A673 (cell line): ENCODE measurements around the gene CREB3L1. TPM values are rescaled to one million over a fixed set of nuclear protein-coding genes. Genes with fewer than 3 reads are reported as not detected.

Experiments
- BruUV-seq: library from RNA; stranded (reverse); fragments of 400-500 nt; replicated peaks from 2 replicates; lab custom pipeline; 2021; lab: Mats Ljungman, UMichigan
- CTCF ChIA-PET: fragments of 300-600 bp; sonication (Branson Sonifier 250); formaldehyde crosslinking; loops from one replicate; lab custom pipeline; 2022; ENCODE audit warnings: antibody characterized with exemption; lab: Charles Lee
- POLR2A ChIA-PET: fragments of 300-600 bp; sonication (Branson Sonifier 250); formaldehyde crosslinking; loops from one replicate; lab custom pipeline; 2022; ENCODE audit warnings: antibody characterized with exemption; ENCODE audit not compliant: low non-redundant PET; lab: Charles Lee
- DNase-seq: peaks from one replicate; pipeline ENCODE4 v3.0.0-alpha.2; 2015; ENCODE audit warnings: low spot score
- H3K27ac ChIP-seq: fragments of 200-600 bp; sonication (generic); 2 replicates; pipeline ENCODE4 v1.5.1; 2016; ENCODE audit warnings: mixed run types, low read depth, mild to moderate bottlenecking, mixed read lengths, antibody characterized with exemption, low read length; ENCODE audit not compliant: poor library complexity, severe bottlenecking
- H3K27me3 ChIP-seq: fragments of 200-600 bp; sonication (generic); replicated peaks from 2 replicates; pipeline ENCODE4 v1.6.1; 2017; ENCODE audit warnings: mixed run types, low read depth, mild to moderate bottlenecking, mixed read lengths, antibody characterized with exemption, low read length; ENCODE audit not compliant: insufficient read depth, poor library complexity
- H3K36me3 ChIP-seq: fragments of 200-600 bp; sonication (generic); 2 replicates; pipeline ENCODE4 v1.6.1; 2016; ENCODE audit warnings: mixed run types, mild to moderate bottlenecking, mixed read lengths, antibody characterized with exemption, low read length; ENCODE audit not compliant: insufficient read depth, poor library complexity, severe bottlenecking
- H3K4me1 ChIP-seq: fragments of 200-600 bp; sonication (generic); 2 replicates; pipeline ENCODE4 v1.6.1; 2017; ENCODE audit warnings: mixed run types, mild to moderate bottlenecking, mixed read lengths, antibody characterized with exemption, low read length; ENCODE audit not compliant: insufficient read depth, poor library complexity, severe bottlenecking
- H3K4me3 ChIP-seq: fragments of 200-600 bp; sonication (generic); 2 replicates; pipeline ENCODE4 v1.5.1; 2016; ENCODE audit warnings: low read depth, mixed run types, mild to moderate bottlenecking, mixed read lengths, low read length; ENCODE audit not compliant: poor library complexity, severe bottlenecking
- H3K9me3 ChIP-seq: fragments of 200-600 bp; sonication (generic); 2 replicates; pipeline ENCODE4 v1.6.1; 2016; ENCODE audit warnings: mixed run types, low read depth, mild to moderate bottlenecking, mixed read lengths, antibody characterized with exemption, low read length; ENCODE audit not compliant: poor library complexity, severe bottlenecking
- EZH2 ChIP-seq: fragments of 200-600 bp; sonication (generic); IDR thresholded peaks from 2 replicates; pipeline ENCODE4 v1.6.1; 2017; ENCODE audit warnings: borderline replicate concordance, low read depth, mild to moderate bottlenecking, mixed read lengths, antibody characterized with exemption, low read length; ENCODE audit not compliant: poor library complexity, severe bottlenecking
- intact Hi-C: fragments of 100-400 bp; cut with micrococcal nuclease; formaldehyde crosslinking; loops from one replicate; pipeline ENCODE4 v1.10.0; 2022; ENCODE audit not compliant: unreplicated experiment
- total RNA-seq: library from RNA; stranded (reverse); gene quantifications from 2 replicates; pipeline ENCODE4 v1.2.3, GENCODE V29; 2021
- TF ChIP-seq, protein P1 (sequence below): fragments of 300-800, 200-600 bp; sonication (generic); conservative IDR thresholded peaks from 2 replicates; pipeline ENCODE4 v1.5.1; 2017; ENCODE audit warnings: low read depth, mild to moderate bottlenecking, antibody characterized with exemption, low read length, moderate library complexity, mixed read lengths

Gene CREB3L1
- total RNA-seq, 1 experiment from 2014 or later, result 3.5 TPM

DNA sequence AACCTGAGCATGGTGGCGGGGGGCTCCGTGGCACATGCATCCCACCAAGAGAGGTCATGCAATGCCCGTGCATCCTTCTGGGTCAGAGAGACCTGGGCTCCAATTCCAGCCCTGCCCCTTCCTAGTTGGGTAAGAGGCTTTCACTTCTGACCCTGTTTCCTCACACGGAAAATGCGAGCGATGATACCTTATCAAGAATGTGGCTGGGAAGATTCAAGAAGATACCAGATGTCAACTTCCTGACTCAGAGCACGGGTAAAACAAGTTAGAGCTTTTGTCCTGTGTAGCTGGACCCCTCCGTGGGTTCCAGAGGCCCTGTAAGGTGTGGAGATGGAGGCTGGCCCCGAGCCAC is 61.1 kb downstream of the CREB3L1 start:
- intact Hi-C loops, result no loop called here
- H3K36me3 ChIP-seq, result no peaks in the 10 kb centered on the region
- DNase-seq, result no peak
- TF ChIP-seq, protein P1, sequence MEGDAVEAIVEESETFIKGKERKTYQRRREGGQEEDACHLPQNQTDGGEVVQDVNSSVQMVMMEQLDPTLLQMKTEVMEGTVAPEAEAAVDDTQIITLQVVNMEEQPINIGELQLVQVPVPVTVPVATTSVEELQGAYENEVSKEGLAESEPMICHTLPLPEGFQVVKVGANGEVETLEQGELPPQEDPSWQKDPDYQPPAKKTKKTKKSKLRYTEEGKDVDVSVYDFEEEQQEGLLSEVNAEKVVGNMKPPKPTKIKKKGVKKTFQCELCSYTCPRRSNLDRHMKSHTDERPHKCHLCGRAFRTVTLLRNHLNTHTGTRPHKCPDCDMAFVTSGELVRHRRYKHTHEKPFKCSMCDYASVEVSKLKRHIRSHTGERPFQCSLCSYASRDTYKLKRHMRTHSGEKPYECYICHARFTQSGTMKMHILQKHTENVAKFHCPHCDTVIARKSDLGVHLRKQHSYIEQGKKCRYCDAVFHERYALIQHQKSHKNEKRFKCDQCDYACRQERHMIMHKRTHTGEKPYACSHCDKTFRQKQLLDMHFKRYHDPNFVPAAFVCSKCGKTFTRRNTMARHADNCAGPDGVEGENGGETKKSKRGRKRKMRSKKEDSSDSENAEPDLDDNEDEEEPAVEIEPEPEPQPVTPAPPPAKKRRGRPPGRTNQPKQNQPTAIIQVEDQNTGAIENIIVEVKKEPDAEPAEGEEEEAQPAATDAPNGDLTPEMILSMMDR, result no peak
- TF ChIP-seq EZH2, result no peak
- peak overlapping the region; percentile 5 for H3K27ac ChIP-seq
- H3K4me3 ChIP-seq, result no peak overlapping the region
- peaks cover 45% of the 10 kb centered on the region for H3K4me1 ChIP-seq
- H3K27me3 ChIP-seq, result peaks cover 2% of the 10 kb centered on the region
- H3K9me3 ChIP-seq, result no peaks in the 10 kb centered on the region
- ChIA-PET CTCF (interaction anchor here (0.8 to 1.0 kb wide), 3 partner anchors 9 to 14 kb away, joined by 3 to 10 read pairs (median 4); partner anchors contain the start of gene DGKZ), POLR2A (no interaction called here)
- BruUV-seq, result no TSS peak

DNA sequence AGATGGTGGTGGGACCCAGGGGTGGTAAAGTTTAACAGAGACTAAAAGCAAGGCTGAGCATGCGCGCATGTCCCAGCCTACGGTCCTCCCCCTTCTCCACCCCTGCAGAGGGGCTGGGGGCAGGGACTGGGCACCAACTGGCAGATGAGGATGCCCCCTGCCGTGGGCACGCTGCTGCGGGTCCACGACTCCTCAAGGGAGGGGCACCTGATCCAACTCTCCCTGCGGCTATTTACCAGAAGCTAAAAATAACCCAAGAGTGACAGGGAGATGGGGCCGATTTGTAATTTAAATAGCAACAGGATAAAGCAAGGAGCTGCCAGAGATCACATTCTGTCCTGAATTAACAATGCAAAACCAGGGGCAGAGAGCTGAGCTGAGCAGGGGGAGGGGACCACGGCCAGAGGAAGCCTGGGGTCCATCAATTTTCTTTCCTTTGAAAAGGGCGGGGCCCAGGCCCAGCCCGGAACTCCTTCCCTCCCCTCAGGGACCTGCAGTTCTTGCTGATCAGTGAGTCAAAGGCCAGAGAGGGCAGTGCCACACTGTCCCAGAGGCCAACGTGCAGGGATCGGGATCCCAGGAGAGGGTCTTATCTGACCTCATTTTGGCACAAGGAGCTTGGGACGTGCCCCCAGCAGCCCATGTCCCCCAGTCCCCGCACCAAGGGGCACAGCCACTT is 61.7 kb downstream of the CREB3L1 start:
- H3K4me1 ChIP-seq, result peaks cover 48% of the 10 kb centered on the region
- no TSS peak for BruUV-seq
- no peaks in the 10 kb centered on the region for H3K9me3 ChIP-seq
- H3K27ac ChIP-seq, result peak overlapping the region; percentile 5
- H3K36me3 ChIP-seq, result no peaks in the 10 kb centered on the region
- ChIA-PET POLR2A (no interaction called here), CTCF (interaction anchor here (0.8 kb wide), 1 partner anchor 13 kb away, joined by 10 read pairs; no protein-coding TSS in a partner anchor)
- TF ChIP-seq, protein P1, result no peak
- TF ChIP-seq EZH2, result no peak
- intact Hi-C loops, result no loop called here
- no peaks in the 10 kb centered on the region for H3K27me3 ChIP-seq
- peak; percentile 89 for DNase-seq
- H3K4me3 ChIP-seq, result no peak overlapping the region

DNA sequence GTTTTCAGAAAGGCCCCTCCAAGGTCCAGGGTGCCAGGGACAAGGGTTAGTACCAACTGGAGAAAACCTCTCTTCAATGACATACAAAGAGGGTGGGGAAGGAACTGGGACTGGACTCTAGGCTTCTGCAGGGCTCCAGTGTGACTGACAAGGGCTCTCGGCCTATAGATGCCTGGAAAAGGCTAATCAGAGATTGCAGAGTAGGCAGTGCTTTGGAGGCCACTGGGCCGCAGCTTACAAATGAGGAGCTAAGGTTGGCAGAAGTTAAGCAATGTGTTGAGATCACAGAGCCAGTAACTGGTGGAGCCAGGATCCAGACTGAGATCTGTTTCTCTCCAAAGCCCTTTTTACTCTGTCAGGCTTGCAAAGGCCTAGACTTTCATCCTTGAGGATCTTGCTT is 62.4 kb downstream of the CREB3L1 start:
- intact Hi-C loops, result loop anchor here (10.0 kb wide), 1 partner anchor 825 kb away; no protein-coding TSS in a partner anchor
- ChIA-PET POLR2A (interaction anchor here (0.6 kb wide), 1 partner anchor 9 kb away, joined by 3 read pairs; no protein-coding TSS in a partner anchor), CTCF (no interaction called here)
- no peak overlapping the region for H3K4me3 ChIP-seq
- H3K27me3 ChIP-seq, result no peaks in the 10 kb centered on the region
- no peaks in the 10 kb centered on the region for H3K36me3 ChIP-seq
- TF ChIP-seq, protein P1, result no peak
- no peak for TF ChIP-seq EZH2
- H3K4me1 ChIP-seq, result peaks cover 49% of the 10 kb centered on the region
- no peak for DNase-seq
- H3K27ac ChIP-seq, result peak overlapping the region; percentile 5
- no peaks in the 10 kb centered on the region for H3K9me3 ChIP-seq
- BruUV-seq, result no TSS peak
